ENCODE measurements around the gene NOS3. TPM values are rescaled to one million over a fixed set of nuclear protein-coding genes. Genes with fewer than 3 reads are reported as not detected.

NOS3 gene
- total RNA-seq, 1 donor from 2014 or later, result 0.86 TPM

DNA sequence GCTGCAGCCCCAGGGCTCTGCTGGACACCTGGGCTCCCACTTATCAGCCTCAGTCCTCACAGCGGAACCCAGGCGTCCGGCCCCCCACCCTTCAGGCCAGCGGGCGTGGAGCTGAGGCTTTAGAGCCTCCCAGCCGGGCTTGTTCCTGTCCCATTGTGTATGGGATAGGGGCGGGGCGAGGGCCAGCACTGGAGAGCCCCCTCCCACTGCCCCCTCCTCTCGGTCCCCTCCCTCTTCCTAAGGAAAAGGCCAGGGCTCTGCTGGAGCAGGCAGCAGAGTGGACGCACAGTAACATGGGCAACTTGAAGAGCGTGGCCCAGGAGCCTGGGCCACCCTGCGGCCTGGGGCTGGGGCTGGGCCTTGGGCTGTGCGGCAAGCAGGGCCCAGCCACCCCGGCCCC is 2.7 kb downstream of the NOS3 start:
- Mint-ChIP-seq H3K27ac (ENCODE audit: unreplicated experiment) (no peak overlapping the region), H3K9me3 (ENCODE audit: unreplicated experiment) (peaks cover 22% of the 10 kb centered on the region)
- no peak for DNase-seq

GRCh38 chr7:150994141-150994837 is 3.5 kb downstream of the NOS3 start:
- DNase-seq, result no peak
- H3K4me3 Mint-ChIP-seq (ENCODE audit: unreplicated experiment), result no peak overlapping the region
- peaks cover 20% of the 10 kb centered on the region for H3K36me3 Mint-ChIP-seq (ENCODE audit: unreplicated experiment)
- peaks cover 22% of the 10 kb centered on the region for H3K9me3 Mint-ChIP-seq (ENCODE audit: unreplicated experiment)
- H3K4me1 Mint-ChIP-seq (ENCODE audit: low read depth, unreplicated experiment), result peaks cover 4% of the 10 kb centered on the region
- TF ChIP-seq, protein P1, sequence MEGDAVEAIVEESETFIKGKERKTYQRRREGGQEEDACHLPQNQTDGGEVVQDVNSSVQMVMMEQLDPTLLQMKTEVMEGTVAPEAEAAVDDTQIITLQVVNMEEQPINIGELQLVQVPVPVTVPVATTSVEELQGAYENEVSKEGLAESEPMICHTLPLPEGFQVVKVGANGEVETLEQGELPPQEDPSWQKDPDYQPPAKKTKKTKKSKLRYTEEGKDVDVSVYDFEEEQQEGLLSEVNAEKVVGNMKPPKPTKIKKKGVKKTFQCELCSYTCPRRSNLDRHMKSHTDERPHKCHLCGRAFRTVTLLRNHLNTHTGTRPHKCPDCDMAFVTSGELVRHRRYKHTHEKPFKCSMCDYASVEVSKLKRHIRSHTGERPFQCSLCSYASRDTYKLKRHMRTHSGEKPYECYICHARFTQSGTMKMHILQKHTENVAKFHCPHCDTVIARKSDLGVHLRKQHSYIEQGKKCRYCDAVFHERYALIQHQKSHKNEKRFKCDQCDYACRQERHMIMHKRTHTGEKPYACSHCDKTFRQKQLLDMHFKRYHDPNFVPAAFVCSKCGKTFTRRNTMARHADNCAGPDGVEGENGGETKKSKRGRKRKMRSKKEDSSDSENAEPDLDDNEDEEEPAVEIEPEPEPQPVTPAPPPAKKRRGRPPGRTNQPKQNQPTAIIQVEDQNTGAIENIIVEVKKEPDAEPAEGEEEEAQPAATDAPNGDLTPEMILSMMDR (IDR thresholded peaks at IDR 0.05; ENCODE audit: partially characterized antibody, unreplicated experiment), result no peak
- peaks cover 7% of the 10 kb centered on the region for H3K27me3 Mint-ChIP-seq (ENCODE audit: unreplicated experiment)
- H3K27ac Mint-ChIP-seq (ENCODE audit: unreplicated experiment), result peak overlapping the region; percentile 43

More for the DNA sequence above, 2.7 kb downstream of the NOS3 start:
- peaks cover 5% of the 10 kb centered on the region for H3K4me1 Mint-ChIP-seq (ENCODE audit: low read depth, unreplicated experiment)
- TF ChIP-seq, protein P1 (IDR thresholded peaks at IDR 0.05; ENCODE audit: partially characterized antibody, unreplicated experiment), result peak; percentile 11
- peaks cover 20% of the 10 kb centered on the region for H3K36me3 Mint-ChIP-seq (ENCODE audit: unreplicated experiment)
- H3K4me3 Mint-ChIP-seq (ENCODE audit: unreplicated experiment), result no peak overlapping the region
- peaks cover 9% of the 10 kb centered on the region for H3K27me3 Mint-ChIP-seq (ENCODE audit: unreplicated experiment)

- Mint-ChIP-seq H3K4me1 (ENCODE audit: low read depth, unreplicated experiment) (peaks cover 4% of the 10 kb centered on the region), H3K27me3 (ENCODE audit: unreplicated experiment) (peaks cover 5% of the 10 kb centered on the region), H3K36me3 (ENCODE audit: unreplicated experiment) (peaks cover 18% of the 10 kb centered on the region), H3K4me3 (ENCODE audit: unreplicated experiment) (no peak overlapping the region), H3K27ac (ENCODE audit: unreplicated experiment) (no peak overlapping the region), H3K9me3 (ENCODE audit: unreplicated experiment) (peaks cover 19% of the 10 kb centered on the region)
- TF ChIP-seq, protein P1 (IDR thresholded peaks at IDR 0.05; ENCODE audit: partially characterized antibody, unreplicated experiment), result no peak
- peak; percentile 60 for DNase-seq
Observed at GRCh38 chr7:150994838-150995510, 4.2 kb downstream of the NOS3 start.

DNA sequence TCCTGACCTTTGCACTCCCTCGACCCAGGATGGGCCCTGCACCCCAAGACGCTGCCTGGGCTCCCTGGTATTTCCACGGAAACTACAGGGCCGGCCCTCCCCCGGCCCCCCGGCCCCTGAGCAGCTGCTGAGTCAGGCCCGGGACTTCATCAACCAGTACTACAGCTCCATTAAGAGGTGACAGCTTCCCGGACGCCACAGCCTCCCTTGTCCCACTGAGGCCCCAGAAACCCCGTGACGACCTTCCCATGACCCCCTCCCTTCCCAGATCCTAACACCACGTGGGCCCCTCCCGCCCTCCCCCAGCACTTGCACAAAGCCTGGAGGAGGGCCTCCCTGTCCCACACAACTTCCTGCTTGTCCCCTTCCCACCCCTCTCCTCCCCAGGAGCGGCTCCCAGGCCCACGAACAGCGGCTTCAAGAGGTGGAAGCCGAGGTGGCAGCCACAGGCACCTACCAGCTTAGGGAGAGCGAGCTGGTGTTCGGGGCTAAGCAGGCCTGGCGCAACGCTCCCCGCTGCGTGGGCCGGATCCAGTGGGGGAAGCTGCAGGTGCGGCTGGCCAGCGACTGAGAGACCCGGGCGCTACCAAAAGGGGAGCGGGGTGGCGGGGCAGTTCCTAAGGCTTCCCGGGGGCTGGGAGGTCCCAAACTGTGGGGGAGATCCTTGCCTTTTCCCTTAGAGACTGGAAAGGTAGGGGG is 5.7 kb downstream of the NOS3 start:
- TF ChIP-seq, protein P1 (IDR thresholded peaks at IDR 0.05; ENCODE audit: partially characterized antibody, unreplicated experiment), result no peak

More for the DNA sequence above, 5.7 kb downstream of the NOS3 start:
- Mint-ChIP-seq H3K4me3 (ENCODE audit: unreplicated experiment) (no peak overlapping the region), H3K27me3 (ENCODE audit: unreplicated experiment) (peaks cover 5% of the 10 kb centered on the region), H3K9me3 (ENCODE audit: unreplicated experiment) (peaks cover 4% of the 10 kb centered on the region), H3K36me3 (ENCODE audit: unreplicated experiment) (peaks cover 4% of the 10 kb centered on the region), H3K4me1 (ENCODE audit: low read depth, unreplicated experiment) (peaks cover 4% of the 10 kb centered on the region), H3K27ac (ENCODE audit: unreplicated experiment) (no peak overlapping the region)
- DNase-seq, result no peak

Data from glutamatergic neuron (in vitro differentiated cells).